Spleen (tissue), 11 donors: ENCODE results near the gene RTF1. TPM values are rescaled to one million over a fixed set of nuclear protein-coding genes. Genes with fewer than 3 reads are reported as not detected.

Experiments used
- DNase-seq: peaks from one replicate; pipeline ENCODE4 v3.0.0-alpha.2; 2020
- H3K27ac ChIP-seq, 8 donors: fragments of 200-600 bp; sonication (generic) in 7 of 8; 1 replicate in 4 of 8; 2 replicates in 4 of 8; pipeline versions ENCODE4 v1.5.0 to v1.8.0; 2016 to 2021; ENCODE audit warnings: inconsistent platforms in 4 of 8, mild to moderate bottlenecking in 4 of 8, moderate library complexity in 1 of 8
- H3K27me3 ChIP-seq, 7 donors: fragments of 200-600 bp; sonication (generic) in 6 of 7; replicated peaks in 1 of 7; 1 replicate in 4 of 7; 2 replicates in 3 of 7; pipeline versions ENCODE4 v1.5.0 to v1.8.0; 2016 to 2021; ENCODE audit warnings: inconsistent platforms in 3 of 7, mild to moderate bottlenecking in 1 of 7
- H3K36me3 ChIP-seq, 6 donors: fragments of 200-600 bp; sonication (generic) in 5 of 6; 1 replicate in 4 of 6; 2 replicates in 2 of 6; pipeline versions ENCODE4 v1.5.0 to v1.8.0; 2016 to 2021; ENCODE audit warnings: inconsistent platforms in 2 of 6
- H3K4me1 ChIP-seq, 6 donors: fragments of 200-600 bp; sonication (generic) in 5 of 6; 1 replicate in 3 of 6; 2 replicates in 3 of 6; pipeline versions ENCODE4 v1.5.0 to v1.8.0; 2016 to 2021; ENCODE audit warnings: inconsistent platforms in 3 of 6
- H3K4me3 ChIP-seq, 8 donors: fragments of 200-600 bp; sonication (generic) in 7 of 8; 1 replicate in 4 of 8; 2 replicates in 4 of 8; pipeline versions ENCODE4 v1.5.0 to v1.8.0; 2016 to 2021; ENCODE audit warnings: inconsistent platforms in 4 of 8, mild to moderate bottlenecking in 4 of 8, moderate library complexity in 2 of 8
- H3K9me3 ChIP-seq, 8 donors: fragments of 200-600 bp; sonication (generic) in 7 of 8; 1 replicate in 4 of 8; 2 replicates in 4 of 8; pipeline versions ENCODE4 v1.5.0 to v1.8.0; 2016 to 2021; ENCODE audit warnings: inconsistent platforms in 4 of 8
- POLR2A ChIP-seq, 3 donors: fragments of 450-650 bp; IDR thresholded peaks; one replicate each; pipeline ENCODE4 v1.5.1; 2017; ENCODE audit warnings: antibody characterized with exemption in 3 of 3, mild to moderate bottlenecking in 1 of 3
- POLR2AphosphoS5 ChIP-seq, 3 donors: sonication (generic); formaldehyde crosslinking; IDR thresholded peaks; one replicate each; pipeline ENCODE4 v1.5.1; 2017; ENCODE audit warnings: antibody characterized with exemption in 3 of 3
- WGBS, 5 donors: extraction: QIAGEN DNeasy Blood & Tissue Kit in 3 of 5; methylation state at CpG; one replicate each; pipeline versions ENCODE4 v1.1.5 to v1.1.7; 2013 to 2018; 5-methylcytosine and 5-hydroxymethylcytosine counted together
- intact Hi-C: fragments of 100-400 bp; cut with DNase I; formaldehyde crosslinking; loops from one replicate; pipeline ENCODE4 v1.15.0; 2023; ENCODE audit warnings: low total_unique reads
- polyA plus RNA-seq, 3 donors: library from polyadenylated mRNA; stranded (reverse); fragments of 200-250 nt; gene quantifications; one replicate each; pipeline ENCODE4 v1.2.1, GENCODE V29; 2013
- total RNA-seq, 7 donors: library from RNA; depleted of rRNA in 3 of 7; stranded (reverse); fragments of >200 nt in 3 of 7; fragmentation: NEBNext Ultra II Directional in 4 of 7; extraction: Animal tissue kit (Norgen Biotek cat#: 25700) in 4 of 7; gene quantifications; one replicate each; pipeline versions ENCODE4 v1.1.0 to v1.2.1, GENCODE V29; 2016 to 2021
- TF ChIP-seq, protein P1 (sequence below), 11 experiments: fragments of 200-600 bp in 7 of 11; fragments of 450-650 bp in 4 of 11; sonication (generic) in 4 of 11; IDR thresholded peaks in 8 of 11; conservative IDR thresholded peaks in 3 of 11; 1 replicate in 7 of 11; 2 replicates in 4 of 11; pipeline versions ENCODE4 v1.4.0 to v1.8.0; 2016 to 2021; ENCODE audit warnings: antibody characterized with exemption in 11 of 11, inconsistent platforms in 4 of 11, mild to moderate bottlenecking in 1 of 11
- donor health status: healthy with polysubstance abuse.
- donor health status: DM: no; HTN: no; CAD: no; lungs with moderate emphysema.
- donor health status: DM: no; HTN: no; CAD: no.
- donor health status: Bipolar disorder and iron deficiency.
- donor health status: healthy.
- donor health status: DM: no; HTN: no; CAD: no.
- donor health status: DM: yes; HTN: yes; CAD: no.

RTF1 gene
- total and polyA plus RNA-seq, 10 donors, result 14.2 to 71.3 (median 32.0) TPM

DNA sequence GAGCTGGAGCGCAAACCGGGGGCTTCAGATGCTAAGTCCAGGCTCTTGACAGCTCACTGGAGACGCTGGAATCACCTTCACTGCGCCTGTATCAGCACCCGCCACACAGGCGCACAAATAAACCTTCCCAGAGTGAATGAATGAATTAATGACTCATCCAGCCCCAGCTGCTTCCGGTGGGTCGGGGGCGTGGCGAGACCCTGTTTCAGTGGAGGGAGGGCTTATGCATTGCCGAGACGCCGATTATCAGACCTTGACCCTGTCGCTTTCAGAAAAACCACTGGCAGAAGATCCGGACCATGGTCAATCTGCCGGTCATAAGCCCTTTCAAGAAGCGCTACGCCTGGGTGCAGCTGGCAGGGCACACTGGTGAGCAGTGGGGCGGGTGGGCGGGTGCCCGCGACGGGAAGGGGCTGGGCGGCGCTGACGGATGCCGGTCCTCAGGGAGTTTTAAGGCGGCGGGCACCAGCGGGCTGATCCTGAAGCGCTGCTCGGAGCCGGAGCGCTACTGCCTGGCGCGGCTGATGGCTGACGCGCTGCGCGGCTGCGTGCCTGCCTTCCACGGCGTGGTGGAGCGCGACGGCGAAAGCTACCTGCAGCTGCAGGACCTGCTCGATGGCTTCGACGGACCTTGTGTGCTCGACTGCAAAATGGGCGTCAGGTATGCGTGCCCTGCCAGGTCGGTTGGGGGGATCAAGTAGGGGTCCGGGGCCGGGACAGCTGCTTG is 84.5 kb downstream of the RTF1 start:
- Histone ChIP-seq H3K36me3 (no peaks in the 10 kb centered on the region), H3K4me3 (peak overlapping the region; percentile 16 to 66 (median 34)), H3K4me1 (peaks cover 20 to 36% (median 26%) of the 10 kb centered on the region in 6 donors), H3K27me3 (peaks cover 2 to 86% (median 38%) of the 10 kb centered on the region in 7 donors), H3K27ac (no peak overlapping the region), H3K9me3 (no peaks in the 10 kb centered on the region)
- DNase-seq, result peak; percentile 83
- 3 to 8% (median 5%) methylated on average over 15 to 56 of the region's 56 CpGs for WGBS, 5 donors
- no peak for TF ChIP-seq POLR2A (IDR thresholded peaks at IDR 0.05)
- TF ChIP-seq POLR2AphosphoS5 (IDR thresholded peaks at IDR 0.05), result peak in 1 of 3 donors; percentile 19
- intact Hi-C loops, result no loop called here

DNA sequence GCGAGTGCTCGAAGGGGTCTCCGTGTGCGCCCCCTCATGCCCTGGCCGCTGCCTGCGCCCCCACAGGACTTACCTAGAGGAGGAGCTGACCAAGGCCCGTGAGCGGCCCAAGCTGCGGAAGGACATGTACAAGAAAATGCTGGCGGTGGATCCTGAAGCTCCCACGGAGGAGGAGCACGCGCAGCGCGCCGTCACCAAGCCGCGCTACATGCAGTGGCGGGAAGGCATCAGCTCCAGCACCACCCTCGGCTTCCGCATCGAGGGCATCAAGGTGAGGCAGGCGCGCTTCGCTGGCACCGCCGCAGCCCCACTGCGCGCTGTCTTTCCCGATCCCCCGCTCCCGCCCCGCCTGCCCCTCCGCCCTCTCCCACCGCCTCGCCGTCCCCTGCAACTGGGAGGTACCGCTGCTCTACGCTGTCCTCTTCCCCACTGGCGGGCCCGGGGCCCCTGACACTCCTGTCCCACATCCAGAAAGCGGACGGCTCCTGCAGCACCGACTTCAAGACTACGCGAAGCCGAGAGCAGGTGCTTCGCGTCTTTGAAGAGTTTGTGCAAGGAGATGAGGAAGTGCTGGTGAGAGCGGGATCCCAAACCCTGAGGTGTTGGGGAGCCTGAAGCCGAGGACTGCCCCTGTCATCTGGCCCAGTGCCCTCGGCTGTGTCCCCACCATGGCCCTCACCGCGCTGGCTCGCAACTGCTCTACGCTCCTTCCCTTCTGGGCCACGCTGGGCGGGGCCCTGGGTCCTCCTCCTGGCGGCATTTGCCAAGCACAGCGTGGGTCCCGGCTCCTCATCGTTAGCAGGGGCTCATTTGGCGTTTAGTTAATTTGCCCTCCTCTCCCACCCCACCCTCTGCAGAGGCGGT is 85.3 kb downstream of the RTF1 start:
- no peak overlapping the region for H3K27ac ChIP-seq
- DNase-seq, result peak; percentile 86
- H3K4me1 ChIP-seq, result peaks cover 20 to 34% (median 26%) of the 10 kb centered on the region in 6 donors
- 1 to 6% (median 3%) methylated on average over 42 to 64 of the region's 64 CpGs for WGBS, 5 donors
- TF ChIP-seq, protein P1, sequence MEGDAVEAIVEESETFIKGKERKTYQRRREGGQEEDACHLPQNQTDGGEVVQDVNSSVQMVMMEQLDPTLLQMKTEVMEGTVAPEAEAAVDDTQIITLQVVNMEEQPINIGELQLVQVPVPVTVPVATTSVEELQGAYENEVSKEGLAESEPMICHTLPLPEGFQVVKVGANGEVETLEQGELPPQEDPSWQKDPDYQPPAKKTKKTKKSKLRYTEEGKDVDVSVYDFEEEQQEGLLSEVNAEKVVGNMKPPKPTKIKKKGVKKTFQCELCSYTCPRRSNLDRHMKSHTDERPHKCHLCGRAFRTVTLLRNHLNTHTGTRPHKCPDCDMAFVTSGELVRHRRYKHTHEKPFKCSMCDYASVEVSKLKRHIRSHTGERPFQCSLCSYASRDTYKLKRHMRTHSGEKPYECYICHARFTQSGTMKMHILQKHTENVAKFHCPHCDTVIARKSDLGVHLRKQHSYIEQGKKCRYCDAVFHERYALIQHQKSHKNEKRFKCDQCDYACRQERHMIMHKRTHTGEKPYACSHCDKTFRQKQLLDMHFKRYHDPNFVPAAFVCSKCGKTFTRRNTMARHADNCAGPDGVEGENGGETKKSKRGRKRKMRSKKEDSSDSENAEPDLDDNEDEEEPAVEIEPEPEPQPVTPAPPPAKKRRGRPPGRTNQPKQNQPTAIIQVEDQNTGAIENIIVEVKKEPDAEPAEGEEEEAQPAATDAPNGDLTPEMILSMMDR (IDR thresholded peaks at IDR 0.05 in 8 of 11, conservative IDR thresholded peaks at IDR 0.05 in 3 of 11), result no peak
- peak in 1 of 3 donors; percentile 8 for TF ChIP-seq POLR2AphosphoS5 (IDR thresholded peaks at IDR 0.05)
- TF ChIP-seq POLR2A (IDR thresholded peaks at IDR 0.05), result no peak
- no peaks in the 10 kb centered on the region for H3K9me3 ChIP-seq
- peak overlapping the region; percentile 16 to 66 (median 34) for H3K4me3 ChIP-seq
- H3K27me3 ChIP-seq, result peaks cover 2 to 78% (median 38%) of the 10 kb centered on the region in 7 donors
- intact Hi-C loops, result no loop called here
- no peaks in the 10 kb centered on the region for H3K36me3 ChIP-seq

DNA sequence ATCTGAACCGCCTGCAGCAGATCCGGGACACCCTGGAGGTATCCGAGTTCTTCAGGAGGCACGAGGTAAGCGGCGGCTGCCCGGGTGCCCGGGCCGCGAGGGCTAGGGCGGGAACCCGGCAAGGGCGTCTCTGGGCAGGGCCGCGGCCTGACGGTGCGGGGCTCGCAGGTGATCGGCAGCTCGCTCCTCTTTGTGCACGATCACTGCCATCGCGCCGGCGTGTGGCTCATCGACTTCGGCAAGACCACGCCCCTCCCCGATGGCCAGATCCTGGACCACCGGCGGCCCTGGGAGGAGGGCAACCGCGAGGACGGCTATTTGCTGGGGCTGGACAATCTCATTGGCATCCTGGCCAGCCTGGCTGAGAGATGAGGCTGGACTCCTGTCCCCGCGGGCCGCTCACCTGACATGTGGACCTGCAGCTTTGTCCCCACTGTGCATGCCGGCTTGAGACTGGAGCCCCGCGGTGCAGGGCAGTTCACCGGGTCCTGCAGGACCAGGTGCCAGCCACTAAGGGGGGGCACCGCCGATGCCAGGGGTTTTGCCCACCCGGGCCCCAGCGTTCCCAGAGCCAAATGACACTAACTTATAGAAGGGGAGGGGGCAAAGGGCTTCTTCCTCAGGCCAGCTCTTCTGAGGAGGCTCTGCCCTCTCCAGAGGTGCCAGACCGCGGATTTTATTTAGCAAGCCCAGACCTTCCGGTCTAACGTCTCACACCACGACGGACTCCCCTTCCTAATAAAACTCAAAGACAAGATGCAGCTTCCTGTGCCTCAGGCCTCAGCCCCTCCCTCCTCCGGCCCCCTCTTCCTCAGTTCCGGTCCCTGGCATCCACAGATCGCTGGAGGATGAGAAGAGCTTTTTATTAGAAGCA is 86.1 kb downstream of the RTF1 start:
- peaks cover 2 to 69% (median 38%) of the 10 kb centered on the region in 7 donors for H3K27me3 ChIP-seq
- intact Hi-C loops, result no loop called here
- TF ChIP-seq, protein P1 (IDR thresholded peaks at IDR 0.05 in 8 of 11, conservative IDR thresholded peaks at IDR 0.05 in 3 of 11), result no peak
- TF ChIP-seq POLR2AphosphoS5 (IDR thresholded peaks at IDR 0.05), result no peak
- no peak for TF ChIP-seq POLR2A (IDR thresholded peaks at IDR 0.05)
- no peak overlapping the region for H3K27ac ChIP-seq
- H3K9me3 ChIP-seq, result no peaks in the 10 kb centered on the region
- H3K4me3 ChIP-seq, result peak overlapping the region in 7 of 8 donors; percentile 29 to 66 (median 36)
- no peak for DNase-seq
- 4 to 24% (median 6%) methylated on average over 23 to 54 of the region's 54 CpGs for WGBS, 5 donors
- peaks cover 20 to 34% (median 26%) of the 10 kb centered on the region in 6 donors for H3K4me1 ChIP-seq
- H3K36me3 ChIP-seq, result no peaks in the 10 kb centered on the region

DNA sequence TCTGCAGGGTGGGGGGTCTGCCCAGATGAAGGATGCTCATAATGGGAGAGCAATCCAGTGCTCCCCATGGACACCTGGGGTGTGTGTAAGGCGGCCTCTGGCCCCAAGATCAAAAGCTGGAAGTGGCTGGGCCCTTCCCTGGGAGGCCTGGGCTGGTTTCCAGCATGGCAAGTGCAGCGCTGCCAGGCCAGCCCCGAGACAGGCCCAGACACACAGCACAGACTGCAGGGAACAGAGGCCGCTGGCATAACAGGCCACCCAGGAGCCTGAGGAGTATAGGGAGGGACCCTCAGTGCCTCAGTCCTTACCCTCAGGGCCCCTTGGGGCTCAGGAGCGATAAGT is 86.7 kb downstream of the RTF1 start:
- Histone ChIP-seq H3K4me1 (peaks cover 20 to 34% (median 26%) of the 10 kb centered on the region in 6 donors), H3K9me3 (no peaks in the 10 kb centered on the region), H3K27ac (no peak overlapping the region), H3K4me3 (no peak overlapping the region), H3K36me3 (no peaks in the 10 kb centered on the region), H3K27me3 (peaks cover 2 to 63% (median 38%) of the 10 kb centered on the region in 7 donors)
- intact Hi-C loops, result no loop called here
- 48 to 96% (median 75%) methylated on average over 3 to 5 of the region's 5 CpGs for WGBS, 5 donors
- no peak for DNase-seq
- TF ChIP-seq POLR2AphosphoS5 (IDR thresholded peaks at IDR 0.05), result no peak
- TF ChIP-seq, protein P1 (IDR thresholded peaks at IDR 0.05 in 8 of 11, conservative IDR thresholded peaks at IDR 0.05 in 3 of 11), result no peak
- no peak for TF ChIP-seq POLR2A (IDR thresholded peaks at IDR 0.05)
